ENCODE measurements around the gene RPL27A. TPM values are rescaled to one million over a fixed set of nuclear protein-coding genes. Genes with fewer than 3 reads are reported as not detected.

RPL27A gene
- total RNA-seq, 1 experiment from 2014 or later, result 1,103 TPM

DNA sequence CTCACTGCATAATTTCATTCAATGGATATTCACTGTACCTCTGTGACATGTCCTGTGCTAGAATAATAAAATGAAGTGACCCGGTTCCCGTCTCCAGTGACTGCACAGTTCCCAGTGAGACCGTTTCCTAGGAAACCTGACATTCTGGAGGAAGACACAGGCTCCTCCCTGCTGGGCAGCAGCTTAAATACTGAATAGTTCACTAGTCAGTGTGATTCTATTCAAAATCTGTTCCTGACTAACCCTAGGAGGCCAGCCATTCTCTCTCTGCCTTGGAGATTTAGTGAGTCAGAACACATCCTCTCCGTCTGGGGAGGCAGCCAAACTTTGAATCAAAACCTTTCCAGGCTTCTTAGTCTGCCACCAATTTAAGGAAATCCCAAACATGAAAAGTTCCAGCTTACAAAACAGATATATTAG is 11.4 kb upstream of the RPL27A start (continued):
- TF ChIP-seq AFF4 (CRISPR knock-in tag; IDR thresholded peaks at IDR 0.05; ENCODE audit: borderline replicate concordance) (no peak), PREB (CRISPR knock-in tag; IDR thresholded peaks at IDR 0.05; ENCODE audit: borderline replicate concordance) (no peak), SMAD3 (CRISPR knock-in tag; IDR thresholded peaks at IDR 0.05; ENCODE audit: borderline replicate concordance) (no peak), SOX15 (CRISPR knock-in tag; IDR thresholded peaks at IDR 0.05) (no peak), ZNF671 (CRISPR knock-in tag; IDR thresholded peaks at IDR 0.05) (no peak)

DNA sequence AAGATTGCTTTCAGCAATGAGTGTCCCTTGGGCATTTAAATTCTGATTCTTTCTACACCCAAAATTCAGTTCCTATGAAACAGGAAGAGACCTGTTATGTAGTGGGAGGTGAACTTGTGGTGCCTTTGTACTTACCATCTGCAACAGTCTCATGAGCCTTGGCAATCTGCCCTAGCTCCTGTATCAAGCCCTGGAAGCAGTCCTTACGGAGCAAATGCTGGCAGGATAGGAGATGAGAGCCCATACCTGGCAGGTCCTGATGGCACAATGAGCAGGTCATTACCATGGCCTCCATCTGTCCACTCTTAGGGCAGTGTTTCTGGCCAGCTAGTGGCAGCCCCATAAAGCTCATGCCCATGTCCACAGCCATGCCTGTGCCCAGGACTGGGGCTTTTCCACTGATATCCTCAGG is 10.9 kb upstream of the RPL27A start:
- H3K4me3 Mint-ChIP-seq, result peak overlapping the region; percentile 22
- peak overlapping the region; percentile 94 for H3K27ac Mint-ChIP-seq
- DNase-seq (ENCODE audit: low spot score) (no peak), ATAC-seq (peak; percentile 59)
- H3K27me3 Mint-ChIP-seq (ENCODE audit: low read depth), result no peaks in the 10 kb centered on the region
- CTCF ChIA-PET, result interaction anchor here (1.1 kb wide), 1 partner anchor 95 kb away, joined by 3 read pairs; no protein-coding TSS in a partner anchor
- no peaks in the 10 kb centered on the region for H3K9me3 Mint-ChIP-seq
- POLR2A ChIA-PET, result interaction anchor here (0.6 to 1.2 kb wide), 4 partner anchors 11 to 23 kb away, joined by 3 to 5 read pairs (median 3); partner anchors contain the start of genes RPL27A and TRIM66
- peaks cover 31% of the 10 kb centered on the region for H3K4me1 Mint-ChIP-seq
- TF ChIP-seq TEAD1 (CRISPR knock-in tag; IDR thresholded peaks at IDR 0.05) (0 out of 2 replicates have a peak, but pooled peaks have one; percentile 26), SOX15 (CRISPR knock-in tag; IDR thresholded peaks at IDR 0.05) (no peak)
- no peaks in the 10 kb centered on the region for H3K36me3 Mint-ChIP-seq

GRCh38 chr11:8672346-8672745 is 10.2 kb upstream of the RPL27A start:
- H3K36me3 Mint-ChIP-seq, result no peaks in the 10 kb centered on the region
- peak overlapping the region; percentile 94 for H3K27ac Mint-ChIP-seq
- no peaks in the 10 kb centered on the region for H3K9me3 Mint-ChIP-seq
- no peaks in the 10 kb centered on the region for H3K27me3 Mint-ChIP-seq (ENCODE audit: low read depth)
- DNase-seq (ENCODE audit: low spot score) (no peak), ATAC-seq (no peak)
- H3K4me3 Mint-ChIP-seq, result no peak overlapping the region
- ChIA-PET CTCF (interaction anchor here (1.1 kb wide), 1 partner anchor 94 kb away, joined by 3 read pairs; no protein-coding TSS in a partner anchor), POLR2A (interaction anchor here (0.6 to 1.2 kb wide), 3 partner anchors 10 to 19 kb away, joined by 3 to 5 read pairs (median 3); partner anchors contain the start of genes RPL27A and TRIM66)
- H3K4me1 Mint-ChIP-seq, result peaks cover 35% of the 10 kb centered on the region
- TF ChIP-seq, protein P1, sequence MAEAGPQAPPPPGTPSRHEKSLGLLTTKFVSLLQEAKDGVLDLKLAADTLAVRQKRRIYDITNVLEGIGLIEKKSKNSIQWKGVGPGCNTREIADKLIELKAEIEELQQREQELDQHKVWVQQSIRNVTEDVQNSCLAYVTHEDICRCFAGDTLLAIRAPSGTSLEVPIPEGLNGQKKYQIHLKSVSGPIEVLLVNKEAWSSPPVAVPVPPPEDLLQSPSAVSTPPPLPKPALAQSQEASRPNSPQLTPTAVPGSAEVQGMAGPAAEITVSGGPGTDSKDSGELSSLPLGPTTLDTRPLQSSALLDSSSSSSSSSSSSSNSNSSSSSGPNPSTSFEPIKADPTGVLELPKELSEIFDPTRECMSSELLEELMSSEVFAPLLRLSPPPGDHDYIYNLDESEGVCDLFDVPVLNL (CRISPR knock-in tag; IDR thresholded peaks at IDR 0.05; ENCODE audit: borderline replicate concordance, low read depth), result no peak
- TF ChIP-seq IRF2 (CRISPR knock-in tag; IDR thresholded peaks at IDR 0.05; ENCODE audit: borderline replicate concordance, low read depth) (no peak), FOXP4 (CRISPR knock-in tag; IDR thresholded peaks at IDR 0.05) (no peak), ESRRA (CRISPR knock-in tag; IDR thresholded peaks at IDR 0.05; ENCODE audit: borderline replicate concordance) (no peak), ZNF281 (CRISPR knock-in tag; IDR thresholded peaks at IDR 0.05) (no peak), ZNF121 (CRISPR knock-in tag; IDR thresholded peaks at IDR 0.05) (no peak), NR2C2 (CRISPR knock-in tag; IDR thresholded peaks at IDR 0.05) (no peak), FOXK1 (CRISPR knock-in tag; IDR thresholded peaks at IDR 0.05) (no peak)
- TF ChIP-seq, protein P2, sequence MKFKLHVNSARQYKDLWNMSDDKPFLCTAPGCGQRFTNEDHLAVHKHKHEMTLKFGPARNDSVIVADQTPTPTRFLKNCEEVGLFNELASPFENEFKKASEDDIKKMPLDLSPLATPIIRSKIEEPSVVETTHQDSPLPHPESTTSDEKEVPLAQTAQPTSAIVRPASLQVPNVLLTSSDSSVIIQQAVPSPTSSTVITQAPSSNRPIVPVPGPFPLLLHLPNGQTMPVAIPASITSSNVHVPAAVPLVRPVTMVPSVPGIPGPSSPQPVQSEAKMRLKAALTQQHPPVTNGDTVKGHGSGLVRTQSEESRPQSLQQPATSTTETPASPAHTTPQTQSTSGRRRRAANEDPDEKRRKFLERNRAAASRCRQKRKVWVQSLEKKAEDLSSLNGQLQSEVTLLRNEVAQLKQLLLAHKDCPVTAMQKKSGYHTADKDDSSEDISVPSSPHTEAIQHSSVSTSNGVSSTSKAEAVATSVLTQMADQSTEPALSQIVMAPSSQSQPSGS (CRISPR knock-in tag; IDR thresholded peaks at IDR 0.05; ENCODE audit: borderline replicate concordance, low read depth), result no peak
- TF ChIP-seq, protein P3, sequence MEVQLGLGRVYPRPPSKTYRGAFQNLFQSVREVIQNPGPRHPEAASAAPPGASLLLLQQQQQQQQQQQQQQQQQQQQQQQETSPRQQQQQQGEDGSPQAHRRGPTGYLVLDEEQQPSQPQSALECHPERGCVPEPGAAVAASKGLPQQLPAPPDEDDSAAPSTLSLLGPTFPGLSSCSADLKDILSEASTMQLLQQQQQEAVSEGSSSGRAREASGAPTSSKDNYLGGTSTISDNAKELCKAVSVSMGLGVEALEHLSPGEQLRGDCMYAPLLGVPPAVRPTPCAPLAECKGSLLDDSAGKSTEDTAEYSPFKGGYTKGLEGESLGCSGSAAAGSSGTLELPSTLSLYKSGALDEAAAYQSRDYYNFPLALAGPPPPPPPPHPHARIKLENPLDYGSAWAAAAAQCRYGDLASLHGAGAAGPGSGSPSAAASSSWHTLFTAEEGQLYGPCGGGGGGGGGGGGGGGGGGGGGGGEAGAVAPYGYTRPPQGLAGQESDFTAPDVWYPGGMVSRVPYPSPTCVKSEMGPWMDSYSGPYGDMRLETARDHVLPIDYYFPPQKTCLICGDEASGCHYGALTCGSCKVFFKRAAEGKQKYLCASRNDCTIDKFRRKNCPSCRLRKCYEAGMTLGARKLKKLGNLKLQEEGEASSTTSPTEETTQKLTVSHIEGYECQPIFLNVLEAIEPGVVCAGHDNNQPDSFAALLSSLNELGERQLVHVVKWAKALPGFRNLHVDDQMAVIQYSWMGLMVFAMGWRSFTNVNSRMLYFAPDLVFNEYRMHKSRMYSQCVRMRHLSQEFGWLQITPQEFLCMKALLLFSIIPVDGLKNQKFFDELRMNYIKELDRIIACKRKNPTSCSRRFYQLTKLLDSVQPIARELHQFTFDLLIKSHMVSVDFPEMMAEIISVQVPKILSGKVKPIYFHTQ (CRISPR knock-in tag; IDR thresholded peaks at IDR 0.05), result no peak
